ENCODE data around the gene TBC1D14.

DNA sequence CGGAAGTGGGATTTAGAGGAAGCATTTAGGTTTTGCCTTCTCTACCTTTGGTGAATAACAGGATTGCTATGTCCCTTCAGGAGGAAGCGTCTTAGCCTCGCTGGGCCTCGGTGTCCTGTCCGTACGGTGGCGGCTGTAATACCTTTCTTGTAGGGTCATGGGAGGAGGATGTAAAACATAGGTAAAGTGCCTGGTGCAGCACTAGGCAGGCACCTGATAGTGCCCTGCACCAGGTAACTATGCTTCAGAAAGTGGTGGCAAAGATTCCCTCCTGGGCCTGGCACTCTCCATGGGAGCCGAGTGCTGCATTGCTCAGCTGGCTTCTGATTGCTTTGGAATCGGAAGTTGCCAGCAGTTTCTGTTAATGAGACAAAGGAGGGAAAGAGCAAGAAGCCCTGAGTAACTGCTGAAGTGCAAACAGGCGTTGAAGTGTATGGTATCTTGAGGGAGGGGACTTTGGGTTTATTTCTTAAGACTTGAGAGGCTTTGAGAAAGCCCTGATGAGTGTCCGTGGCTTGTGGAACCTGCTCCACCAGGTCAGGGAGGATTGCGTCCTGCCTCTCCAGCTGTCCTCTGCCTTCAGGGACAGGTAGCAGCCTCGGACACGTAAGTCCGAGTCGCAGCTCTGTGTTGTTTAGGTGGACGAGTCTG is 45.8 kb downstream of the TBC1D14 start:
- TF ChIP-seq, protein P1, sequence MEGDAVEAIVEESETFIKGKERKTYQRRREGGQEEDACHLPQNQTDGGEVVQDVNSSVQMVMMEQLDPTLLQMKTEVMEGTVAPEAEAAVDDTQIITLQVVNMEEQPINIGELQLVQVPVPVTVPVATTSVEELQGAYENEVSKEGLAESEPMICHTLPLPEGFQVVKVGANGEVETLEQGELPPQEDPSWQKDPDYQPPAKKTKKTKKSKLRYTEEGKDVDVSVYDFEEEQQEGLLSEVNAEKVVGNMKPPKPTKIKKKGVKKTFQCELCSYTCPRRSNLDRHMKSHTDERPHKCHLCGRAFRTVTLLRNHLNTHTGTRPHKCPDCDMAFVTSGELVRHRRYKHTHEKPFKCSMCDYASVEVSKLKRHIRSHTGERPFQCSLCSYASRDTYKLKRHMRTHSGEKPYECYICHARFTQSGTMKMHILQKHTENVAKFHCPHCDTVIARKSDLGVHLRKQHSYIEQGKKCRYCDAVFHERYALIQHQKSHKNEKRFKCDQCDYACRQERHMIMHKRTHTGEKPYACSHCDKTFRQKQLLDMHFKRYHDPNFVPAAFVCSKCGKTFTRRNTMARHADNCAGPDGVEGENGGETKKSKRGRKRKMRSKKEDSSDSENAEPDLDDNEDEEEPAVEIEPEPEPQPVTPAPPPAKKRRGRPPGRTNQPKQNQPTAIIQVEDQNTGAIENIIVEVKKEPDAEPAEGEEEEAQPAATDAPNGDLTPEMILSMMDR (IDR thresholded peaks at IDR 0.05) = no peak
- no peak for TF ChIP-seq POLR2A (IDR thresholded peaks at IDR 0.05)
